Measurements from ENCODE around the gene SEMA3A.

DNA sequence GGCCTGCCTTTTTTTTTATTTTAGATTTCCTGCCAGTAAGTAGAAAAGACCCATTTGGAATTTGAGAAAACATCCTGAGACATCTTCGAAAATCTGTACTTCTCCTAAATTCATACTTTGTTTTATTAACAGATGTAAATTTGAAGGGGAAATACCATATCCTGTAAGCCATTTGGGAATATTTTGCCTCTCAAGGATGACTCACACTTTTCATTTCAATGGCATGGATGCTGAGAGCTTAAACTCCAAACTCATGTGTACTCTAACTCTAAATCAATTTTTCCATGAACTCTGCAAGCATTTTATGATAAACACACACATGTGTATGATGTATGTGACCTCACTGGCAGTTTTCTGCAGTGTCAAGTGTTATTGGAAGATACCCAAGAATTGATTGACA lies 89.0 kb downstream of the SEMA3A start:
- TF ChIP-seq, protein P1, sequence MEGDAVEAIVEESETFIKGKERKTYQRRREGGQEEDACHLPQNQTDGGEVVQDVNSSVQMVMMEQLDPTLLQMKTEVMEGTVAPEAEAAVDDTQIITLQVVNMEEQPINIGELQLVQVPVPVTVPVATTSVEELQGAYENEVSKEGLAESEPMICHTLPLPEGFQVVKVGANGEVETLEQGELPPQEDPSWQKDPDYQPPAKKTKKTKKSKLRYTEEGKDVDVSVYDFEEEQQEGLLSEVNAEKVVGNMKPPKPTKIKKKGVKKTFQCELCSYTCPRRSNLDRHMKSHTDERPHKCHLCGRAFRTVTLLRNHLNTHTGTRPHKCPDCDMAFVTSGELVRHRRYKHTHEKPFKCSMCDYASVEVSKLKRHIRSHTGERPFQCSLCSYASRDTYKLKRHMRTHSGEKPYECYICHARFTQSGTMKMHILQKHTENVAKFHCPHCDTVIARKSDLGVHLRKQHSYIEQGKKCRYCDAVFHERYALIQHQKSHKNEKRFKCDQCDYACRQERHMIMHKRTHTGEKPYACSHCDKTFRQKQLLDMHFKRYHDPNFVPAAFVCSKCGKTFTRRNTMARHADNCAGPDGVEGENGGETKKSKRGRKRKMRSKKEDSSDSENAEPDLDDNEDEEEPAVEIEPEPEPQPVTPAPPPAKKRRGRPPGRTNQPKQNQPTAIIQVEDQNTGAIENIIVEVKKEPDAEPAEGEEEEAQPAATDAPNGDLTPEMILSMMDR (IDR thresholded peaks at IDR 0.05) = no peak
- TF ChIP-seq POLR2A (IDR thresholded peaks at IDR 0.05) (no peak), EP300 (IDR thresholded peaks at IDR 0.05) (no peak)

Measured in ovary (tissue), 3 donors.